Hematopoietic multipotent progenitor cell treated with erythropoietin and hydrocortisone succinate and interleukin-3 and kit ligand, for 17 days (in vitro differentiated cells): ENCODE data around the gene TMTC4.
"Not testable (repeated sequence)": the region's sequence is repeated elsewhere in the genome, so short reads cannot be mapped to it uniquely, and the experiment has no call there.

Source experiments
- DNase-seq: peaks from one replicate; pipeline ENCODE4 v3.0.0-alpha.2; 2015; ENCODE audit warnings: low spot score

The TMTC4 gene

GRCh38 chr13:100620792-100621191 lies 53.8 kb downstream of the TMTC4 start:
- DNase-seq, result no peak

GRCh38 chr13:100619940-100620339 lies 54.7 kb downstream of the TMTC4 start:
- no peak for DNase-seq

GRCh38 chr13:100618897-100619296 lies 55.7 kb downstream of the TMTC4 start:
- not testable (repeated sequence) for DNase-seq

GRCh38 chr13:100613031-100613430 lies 61.6 kb downstream of the TMTC4 start:
- DNase-seq, result no peak

GRCh38 chr13:100611678-100612492 lies 62.7 kb downstream of the TMTC4 start:
- no peak for DNase-seq

- no peak for DNase-seq
These were observed 63.9 kb downstream of the TMTC4 start for GRCh38 chr13:100610391-100611347.

- no peak for DNase-seq
These were observed 65.7 kb downstream of the TMTC4 start for GRCh38 chr13:100608906-100609305.

- DNase-seq, result no peak
These were observed 66.1 kb downstream of the TMTC4 start for GRCh38 chr13:100608489-100608888.

GRCh38 chr13:100604918-100605710 lies 69.5 kb downstream of the TMTC4 start:
- no peak for DNase-seq

- DNase-seq, result no peak
These were observed 72.0 kb downstream of the TMTC4 start for GRCh38 chr13:100602493-100603111.

GRCh38 chr13:100601716-100602115 lies 72.9 kb downstream of the TMTC4 start:
- no peak for DNase-seq

- no peak for DNase-seq
These were observed 73.7 kb downstream of the TMTC4 start for GRCh38 chr13:100600915-100601314.

GRCh38 chr13:100600461-100600860 lies 74.1 kb downstream of the TMTC4 start:
- no peak for DNase-seq

GRCh38 chr13:100597253-100597652 lies 77.3 kb downstream of the TMTC4 start:
- no peak for DNase-seq

- no peak for DNase-seq
These were observed 78.1 kb downstream of the TMTC4 start for GRCh38 chr13:100596516-100596915.

GRCh38 chr13:100594731-100595130 lies 79.9 kb downstream of the TMTC4 start:
- no peak for DNase-seq

GRCh38 chr13:100594255-100594654 lies 80.3 kb downstream of the TMTC4 start:
- no peak for DNase-seq

- DNase-seq, result no peak
These were observed 85.3 kb downstream of the TMTC4 start for GRCh38 chr13:100589178-100589725.

GRCh38 chr13:100588331-100589177 lies 86.0 kb downstream of the TMTC4 start, which contains the start of gene GGACT:
Gene GGACT (minus strand): TSS chr13:100588789. CDS start chr13:100532591, 56,198 bp downstream.
- peak; percentile 46 for DNase-seq

GRCh38 chr13:100584896-100585295 lies 89.7 kb downstream of the TMTC4 start:
- no peak for DNase-seq
